Peyer's patch (tissue), 4 donors: Measurements from ENCODE around the gene GOLPH3.

Experiments
- CTCF ChIP-seq, 6 experiments: fragments of 450-650 bp in 4 of 6; fragments of 200-600 bp in 2 of 6; sonication (generic) in 1 of 6; IDR thresholded peaks; one replicate each; pipeline ENCODE4 v1.5.1; 2017 to 2019; ENCODE audit warnings: antibody characterized with exemption in 6 of 6, mild to moderate bottlenecking in 3 of 6, moderate library complexity in 1 of 6
- POLR2A ChIP-seq, 2 donors: fragments of 450-650 bp; IDR thresholded peaks; one replicate each; pipeline ENCODE4 v1.5.1; 2017; ENCODE audit warnings: antibody characterized with exemption in 2 of 2, mild to moderate bottlenecking in 2 of 2, moderate library complexity in 2 of 2

DNA sequence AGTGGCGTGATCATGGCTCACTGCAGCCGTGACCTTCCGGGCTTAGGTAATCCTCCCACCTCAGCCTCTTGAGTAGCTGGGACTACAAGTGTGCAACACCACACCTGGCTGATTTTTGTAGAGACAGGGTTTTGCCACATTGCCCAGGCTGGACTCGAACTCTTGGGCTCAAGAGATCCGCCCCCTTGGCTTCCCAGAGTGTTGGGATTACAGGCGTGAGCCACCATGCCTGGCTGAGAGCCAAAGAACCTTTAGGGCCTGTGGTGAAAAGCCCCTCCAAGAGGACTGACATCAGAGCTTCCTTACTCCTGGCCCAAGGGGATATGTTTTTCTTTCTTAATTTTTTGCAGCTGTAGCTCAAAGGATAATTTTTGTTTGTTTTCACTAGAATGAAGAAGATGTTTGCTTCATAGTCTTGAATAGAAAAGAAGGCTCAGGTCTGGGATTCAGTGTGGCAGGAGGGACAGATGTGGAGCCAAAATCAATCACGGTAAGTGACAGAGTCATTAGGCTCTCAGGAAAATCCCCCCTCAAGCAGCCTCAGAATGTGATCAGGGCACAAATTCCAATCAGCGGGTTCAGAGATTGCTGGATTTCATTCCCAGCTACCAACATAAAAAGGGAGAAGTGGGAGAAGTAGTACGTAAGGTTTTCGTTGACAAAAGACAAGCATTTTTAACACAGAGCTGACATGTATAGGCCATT lies 77.1 kb downstream of the GOLPH3 start:
- no peak for TF ChIP-seq CTCF (IDR thresholded peaks at IDR 0.05)
- no peak for TF ChIP-seq POLR2A (IDR thresholded peaks at IDR 0.05)
